K562 (cell line): Measurements from ENCODE around the gene TRIP10. TPM values are rescaled to one million over a fixed set of nuclear protein-coding genes. Genes with fewer than 3 reads are reported as not detected.
A peak's percentile ranks its signal among the peaks of the same experiment; 100 is the strongest.

ENCODE experiments used
- ARID3A ChIP-seq: IDR thresholded peaks from 2 replicates; pipeline ENCODE4 v1.6.1; 2012; ENCODE audit warnings: low read depth, low read length, improper control_type of control experiment, borderline replicate concordance
- ATF7 ChIP-seq: fragments of 450-650 bp; IDR thresholded peaks from 2 replicates; pipeline ENCODE4 v1.7.1; 2014; ENCODE audit warnings: mild to moderate bottlenecking, moderate library complexity
- CBX2 ChIP-seq: fragments of 200-600 bp; sonication (generic); IDR thresholded peaks from one replicate; pipeline ENCODE4 v1.6.1; 2012; ENCODE audit warnings: mild to moderate bottlenecking, low read length, inconsistent platforms; ENCODE audit not compliant: insufficient read depth, poor library complexity, severe bottlenecking
- CREB3 ChIP-seq: fragments of 450-650 bp; conservative IDR thresholded peaks from 2 replicates; pipeline ENCODE4 v1.6.1; 2016; ENCODE audit warnings: missing genetic modification characterization, low read depth, mild to moderate bottlenecking, missing compliant biosample characterization, moderate library complexity
- EP400 ChIP-seq: fragments of 450-650 bp; IDR thresholded peaks from 2 replicates; pipeline ENCODE4 v1.6.1; 2017; ENCODE audit warnings: antibody characterized with exemption, mild to moderate bottlenecking, moderate library complexity
- KAT8 ChIP-seq: fragments of 450-650 bp; IDR thresholded peaks from 2 replicates; pipeline ENCODE4 v1.6.1; 2016; ENCODE audit warnings: low read depth, mild to moderate bottlenecking
- NCOA1 ChIP-seq: fragments of 450-650 bp; IDR thresholded peaks from 2 replicates; pipeline ENCODE4 v1.6.1; 2016; ENCODE audit warnings: low read depth
- SMC3 ChIP-seq: conservative IDR thresholded peaks from 2 replicates; pipeline ENCODE4 v1.6.1; 2011; ENCODE audit warnings: low read depth, low read length, improper control_type of control experiment; ENCODE audit not compliant: insufficient read depth
- ZBTB40 ChIP-seq, 2 experiments: fragments of 450-650 bp in 1 of 2; sonication (generic) in 1 of 2; formaldehyde crosslinking in 1 of 2; IDR thresholded peaks; 2 replicates each; pipeline versions ENCODE4 v1.7.1 to v1.9.0; 2016 to 2022; ENCODE audit warnings: inconsistent platforms in 1 of 2, mild to moderate bottlenecking in 1 of 2, missing genetic modification reagents in 1 of 2
- ZEB2 ChIP-seq: fragments of 450-650 bp; IDR thresholded peaks from 2 replicates; pipeline ENCODE4 v1.6.1; 2016
- ZNF561 ChIP-seq: fragments of 450-650 bp; formaldehyde crosslinking; conservative IDR thresholded peaks from 2 replicates; pipeline ENCODE4 v1.4.0; 2020; ENCODE audit warnings: mild to moderate bottlenecking, moderate library complexity
- ZNF589 ChIP-seq: fragments of 200-800 bp; sonication (Bioruptor generic); IDR thresholded peaks from 2 replicates; pipeline ENCODE4 v1.6.1; 2016; ENCODE audit warnings: low read depth, missing genetic modification characterization, missing compliant biosample characterization
- polyA plus RNA-seq, 8 experiments: library from polyadenylated mRNA; depleted of rRNA in 4 of 8; stranded (reverse) in 5 of 8; unstranded in 3 of 8; fragments of >200 nt; fragmentation: Nextera tagmentation in 2 of 8; fragmentation: Illumina TruSeq in 1 of 8; extraction: Ambion mirVana in 2 of 8; extraction: Trizol in 1 of 8; gene quantifications; 2 replicates each; pipeline versions ENCODE4 v1.2.1 to v1.2.3, GENCODE V29; 2011 to 2014; ENCODE audit warnings: inconsistent platforms in 1 of 8, missing spikeins in 1 of 8
- total RNA-seq, 7 experiments: library from RNA; depleted of rRNA in 6 of 7; stranded (reverse); fragments of >200 nt in 6 of 7; fragmentation: Illumina TruSeq in 2 of 7; extraction: Trizol in 2 of 7; gene quantifications; 2 replicates each; pipeline versions ENCODE4 v1.2.1 to v1.2.3, GENCODE V29; 2011 to 2021; ENCODE audit warnings: low replicate concordance in 1 of 7

TRIP10 gene
- total and polyA plus RNA-seq, 9 of the 15 experiments (the other 6 are each of a cell fraction or from before 2014, with no cell fraction given), result 1.2 to 66.8 (median 36.1) TPM

GRCh38 chr19:6737284-6737872 is 2.1 kb upstream of the TRIP10 start, which contains the start of gene GPR108 (continued):
- TF ChIP-seq ZBTB40 (IDR thresholded peaks at IDR 0.05) (peak; percentile 61), ZBTB40 (CRISPR knock-in tag; IDR thresholded peaks at IDR 0.05) (no peak), ZEB2 (no peak), SMC3 (no peak), EP400 (no peak; the same call in 1 of the 2 replicates), ATF7 (peak; percentile 100), ZNF561 (no peak), CBX2 (no peak), CREB3 (tag) (no peak), KAT8 (no peak), NCOA1 (0 out of 2 replicates have a peak, but pooled peaks have one; percentile 50), ARID3A (peak; percentile 99), ZNF589 (CRISPR knock-in tag) (0 out of 2 replicates have a peak, but pooled peaks have one; percentile 26)
